Measurements from ENCODE around the gene RHBDL3. TPM values are rescaled to one million over a fixed set of nuclear protein-coding genes. Genes with fewer than 3 reads are reported as not detected.

RHBDL3 gene
- total RNA-seq, 4 donors from 2014 or later: 0.31 to 1.1 (median 0.37) TPM; not detected in 1

DNA sequence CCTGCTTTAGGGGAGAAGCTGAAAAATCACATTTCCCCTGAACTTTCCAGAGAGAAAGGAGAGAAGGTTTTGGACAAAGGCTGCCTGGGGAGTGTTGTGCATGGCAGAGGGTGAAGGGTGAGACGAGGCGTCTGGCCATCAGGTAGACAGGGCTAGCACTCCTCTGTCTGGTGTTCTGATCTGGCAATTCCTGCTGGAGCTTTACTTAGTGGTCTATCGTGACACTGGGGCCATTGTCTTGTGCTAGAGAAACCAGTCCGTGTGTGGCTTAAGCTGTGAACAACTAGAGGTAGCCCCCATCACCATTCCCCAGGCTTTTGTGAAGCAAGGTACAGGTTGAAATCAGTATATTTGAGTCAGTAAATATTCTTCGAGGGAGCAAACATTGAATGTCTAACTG, 8.5 kb downstream of the RHBDL3 start:
- TF ChIP-seq, protein P1, sequence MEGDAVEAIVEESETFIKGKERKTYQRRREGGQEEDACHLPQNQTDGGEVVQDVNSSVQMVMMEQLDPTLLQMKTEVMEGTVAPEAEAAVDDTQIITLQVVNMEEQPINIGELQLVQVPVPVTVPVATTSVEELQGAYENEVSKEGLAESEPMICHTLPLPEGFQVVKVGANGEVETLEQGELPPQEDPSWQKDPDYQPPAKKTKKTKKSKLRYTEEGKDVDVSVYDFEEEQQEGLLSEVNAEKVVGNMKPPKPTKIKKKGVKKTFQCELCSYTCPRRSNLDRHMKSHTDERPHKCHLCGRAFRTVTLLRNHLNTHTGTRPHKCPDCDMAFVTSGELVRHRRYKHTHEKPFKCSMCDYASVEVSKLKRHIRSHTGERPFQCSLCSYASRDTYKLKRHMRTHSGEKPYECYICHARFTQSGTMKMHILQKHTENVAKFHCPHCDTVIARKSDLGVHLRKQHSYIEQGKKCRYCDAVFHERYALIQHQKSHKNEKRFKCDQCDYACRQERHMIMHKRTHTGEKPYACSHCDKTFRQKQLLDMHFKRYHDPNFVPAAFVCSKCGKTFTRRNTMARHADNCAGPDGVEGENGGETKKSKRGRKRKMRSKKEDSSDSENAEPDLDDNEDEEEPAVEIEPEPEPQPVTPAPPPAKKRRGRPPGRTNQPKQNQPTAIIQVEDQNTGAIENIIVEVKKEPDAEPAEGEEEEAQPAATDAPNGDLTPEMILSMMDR (IDR thresholded peaks at IDR 0.05): no peak
- DNase-seq (ENCODE audit: low spot score): no peak
- no peak for ATAC-seq (ENCODE audit: low FRiP score)

DNA sequence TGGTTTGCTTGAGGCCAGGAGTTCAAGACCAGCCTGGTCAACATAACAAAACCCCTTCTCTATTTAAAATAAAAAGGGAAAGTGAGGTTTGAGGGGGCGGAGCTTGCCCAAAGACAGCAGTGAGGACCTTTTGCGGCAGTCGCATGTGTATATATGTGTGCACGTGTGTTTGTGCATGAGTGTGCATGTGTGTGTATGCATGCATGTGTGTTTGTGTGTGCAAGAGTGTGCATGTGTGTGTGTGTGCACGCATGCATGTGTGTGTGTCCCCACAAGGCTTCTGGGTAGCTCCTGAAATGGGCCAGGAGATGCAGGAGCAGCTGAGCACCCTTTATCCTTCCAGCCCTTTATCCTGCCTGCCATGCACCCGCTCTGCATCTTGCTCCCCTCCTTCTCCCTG, 9.0 kb downstream of the RHBDL3 start:
- ATAC-seq (ENCODE audit: low FRiP score): no peak
- no peak for DNase-seq (ENCODE audit: low spot score)
- TF ChIP-seq, protein P1 (IDR thresholded peaks at IDR 0.05): no peak

DNA sequence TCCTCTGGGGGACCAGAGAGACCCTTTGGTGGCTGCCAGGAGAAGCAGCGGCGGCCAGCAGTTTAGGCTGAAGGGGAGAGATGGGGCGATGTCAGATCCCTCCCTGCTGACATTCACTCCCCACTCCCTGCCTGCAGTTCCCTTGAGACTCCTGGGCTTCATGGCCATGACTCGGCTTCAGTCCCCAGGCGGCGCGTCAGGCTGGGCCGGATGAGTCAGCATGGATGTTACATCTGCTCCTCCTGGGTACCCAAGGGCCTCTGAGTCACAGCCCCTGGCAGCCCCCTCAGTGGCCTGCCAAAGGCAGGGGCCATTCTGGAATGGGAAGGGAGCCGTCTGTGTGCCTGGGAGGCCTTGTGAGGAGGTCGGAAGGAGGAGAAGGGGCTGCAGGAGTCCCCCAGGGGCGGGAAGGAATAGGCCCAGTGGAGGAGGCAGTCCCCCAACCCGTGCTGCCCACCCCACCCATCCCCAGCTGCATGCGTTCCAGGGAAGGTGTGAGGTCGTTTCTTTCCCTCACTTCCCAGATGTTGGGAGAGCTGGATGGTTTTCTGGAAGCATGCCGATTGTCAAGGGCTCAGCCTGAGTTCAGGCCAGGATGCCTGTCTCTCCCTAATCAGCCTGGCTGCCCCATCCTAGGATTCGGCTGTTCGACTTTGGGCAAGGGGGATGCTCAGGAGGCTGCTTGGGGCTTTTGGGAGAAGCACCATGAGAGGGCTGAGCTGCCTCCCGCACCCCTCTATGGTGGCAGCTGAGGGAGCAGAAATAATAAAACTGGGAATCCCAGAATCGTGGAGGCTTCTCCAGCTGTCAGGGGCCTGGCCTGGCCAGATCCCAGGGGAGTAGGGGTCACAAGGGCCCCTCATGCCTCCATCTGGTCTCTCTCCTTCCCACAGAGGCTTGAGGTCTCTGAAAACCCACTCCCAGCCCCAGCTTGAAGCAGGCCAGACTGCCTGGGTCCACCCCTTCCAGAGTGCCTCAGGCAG, 9.7 kb downstream of the RHBDL3 start:
- DNase-seq (ENCODE audit: low spot score): no peak
- peak; percentile 58 for ATAC-seq (ENCODE audit: low FRiP score)
- TF ChIP-seq, protein P1 (IDR thresholded peaks at IDR 0.05): no peak

DNA sequence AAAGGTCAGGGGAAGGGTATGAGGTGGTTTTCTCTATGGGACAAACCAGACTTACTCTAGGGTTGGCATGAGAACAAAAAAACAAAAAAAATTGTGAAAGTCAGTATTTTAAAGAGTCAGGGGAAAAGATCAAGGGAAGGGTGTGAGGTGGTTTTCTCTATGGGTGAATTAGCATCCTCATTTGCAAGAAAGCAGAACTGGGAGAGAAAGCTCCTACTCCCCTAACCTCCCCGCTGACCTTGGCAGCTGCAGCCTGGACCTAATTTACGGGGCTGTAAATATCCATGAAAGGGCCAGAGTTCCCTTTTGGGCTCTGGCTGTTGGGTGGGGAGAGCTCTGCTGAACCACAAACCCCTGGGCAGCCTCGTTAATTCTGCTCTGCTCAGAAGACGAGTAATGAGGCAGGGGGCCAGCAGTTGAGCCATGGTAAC, 10.6 kb downstream of the RHBDL3 start:
- no peak for DNase-seq (ENCODE audit: low spot score)
- TF ChIP-seq, protein P1 (IDR thresholded peaks at IDR 0.05): no peak
- ATAC-seq (ENCODE audit: low FRiP score): no peak

DNA sequence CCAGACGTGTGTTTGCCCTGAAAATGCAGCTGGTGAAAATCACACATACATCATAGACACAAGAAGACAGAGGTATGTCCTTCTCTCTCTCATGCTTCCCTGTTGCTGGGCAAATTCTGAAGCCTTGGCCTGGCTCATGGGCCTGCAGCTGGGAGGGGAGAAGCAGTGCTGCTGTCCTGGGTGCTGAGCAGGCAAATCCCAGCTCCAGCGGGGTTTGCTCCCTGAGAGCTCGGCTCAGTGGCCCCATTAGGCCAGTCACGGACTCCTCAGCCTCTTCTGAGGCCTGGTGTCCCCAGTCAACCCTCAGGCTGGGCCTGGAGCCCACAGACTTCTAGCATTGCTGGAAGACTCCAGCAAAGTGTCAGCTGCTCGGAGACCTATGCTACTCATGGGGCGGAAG, 11.7 kb downstream of the RHBDL3 start:
- no peak for ATAC-seq (ENCODE audit: low FRiP score)
- TF ChIP-seq, protein P1 (IDR thresholded peaks at IDR 0.05): no peak
- DNase-seq (ENCODE audit: low spot score): no peak

DNA sequence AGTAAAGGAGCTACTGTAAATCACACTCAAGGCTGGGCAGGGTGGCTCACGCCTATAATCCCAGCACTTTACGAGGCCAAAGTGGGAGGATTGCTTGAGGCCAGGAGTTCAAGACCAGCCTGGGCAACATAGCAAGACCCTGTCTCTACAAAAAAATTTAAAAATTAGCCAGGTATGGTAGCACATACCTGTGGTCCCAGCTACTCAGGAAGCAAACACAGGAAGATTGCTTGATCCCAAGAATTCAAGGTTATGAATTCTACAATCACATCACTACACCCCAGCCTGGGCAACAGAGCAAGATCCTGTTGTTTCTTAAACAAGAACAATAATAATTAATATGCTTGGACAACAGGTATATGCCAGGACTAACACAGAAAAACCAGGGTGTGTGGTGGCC, 13.2 kb downstream of the RHBDL3 start:
- TF ChIP-seq, protein P1 (IDR thresholded peaks at IDR 0.05): no peak
- ATAC-seq (ENCODE audit: low FRiP score) (no peak), DNase-seq (ENCODE audit: low spot score) (no peak)
